Measurements from ENCODE around the gene CLDN9.

Gene CLDN9

DNA sequence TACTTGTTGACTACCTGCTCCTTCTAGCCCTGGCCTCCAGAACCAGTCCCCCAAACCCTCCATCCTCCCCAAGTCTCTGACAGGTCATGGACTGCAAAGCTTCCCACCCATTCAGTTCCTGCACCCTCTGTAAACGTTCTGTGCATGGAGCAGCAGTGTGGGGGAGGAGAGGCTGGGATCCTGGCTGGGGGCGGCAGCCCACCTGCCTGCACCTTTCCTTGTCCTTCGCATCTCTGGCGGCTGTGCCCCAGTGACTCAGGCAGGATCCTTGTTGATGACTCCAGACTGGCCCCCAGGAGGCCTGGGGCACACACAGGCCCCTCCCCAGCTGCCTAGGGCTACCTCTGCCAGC lies 30.8 kb upstream of the CLDN9 start:
- Histone ChIP-seq H3K79me2 (ENCODE audit: control insufficient read depth, low read length) (peaks cover 44% of the 10 kb centered on the region), H3K9me2 (replicated peaks; ENCODE audit: control insufficient read depth, low read length) (no peaks in the 10 kb centered on the region), H3K36me3 (ENCODE audit: control insufficient read depth, low read length) (peaks cover 30% of the 10 kb centered on the region), H3K4me3 (ENCODE audit: low read length) (no peak overlapping the region), H4K20me1 (ENCODE audit: control insufficient read depth, insufficient read depth, low read depth, low read length) (peaks cover 6% of the 10 kb centered on the region; the same call in 1 of the 2 replicates), H3K4me1 (ENCODE audit: control insufficient read depth, low read length) (peaks cover 50% of the 10 kb centered on the region), H3F3A (ENCODE audit: control insufficient read depth, insufficient read depth) (peaks cover 6% of the 10 kb centered on the region), H3K27me3 (ENCODE audit: control insufficient read depth, low read length) (peaks cover 4% of the 10 kb centered on the region; the same call in 1 of the 2 replicates), H3K4me2 (ENCODE audit: low read length) (no peak overlapping the region), H3K9me3 (ENCODE audit: control insufficient read depth, insufficient read depth, low read length) (no peaks in the 10 kb centered on the region), H3K27ac (ENCODE audit: low read depth, low read length) (no peak overlapping the region)
- TF ChIP-seq EZH2phosphoT487 (IDR thresholded peaks at IDR 0.05; ENCODE audit: borderline replicate concordance, low read length): no peak
- TF ChIP-seq, protein P1, sequence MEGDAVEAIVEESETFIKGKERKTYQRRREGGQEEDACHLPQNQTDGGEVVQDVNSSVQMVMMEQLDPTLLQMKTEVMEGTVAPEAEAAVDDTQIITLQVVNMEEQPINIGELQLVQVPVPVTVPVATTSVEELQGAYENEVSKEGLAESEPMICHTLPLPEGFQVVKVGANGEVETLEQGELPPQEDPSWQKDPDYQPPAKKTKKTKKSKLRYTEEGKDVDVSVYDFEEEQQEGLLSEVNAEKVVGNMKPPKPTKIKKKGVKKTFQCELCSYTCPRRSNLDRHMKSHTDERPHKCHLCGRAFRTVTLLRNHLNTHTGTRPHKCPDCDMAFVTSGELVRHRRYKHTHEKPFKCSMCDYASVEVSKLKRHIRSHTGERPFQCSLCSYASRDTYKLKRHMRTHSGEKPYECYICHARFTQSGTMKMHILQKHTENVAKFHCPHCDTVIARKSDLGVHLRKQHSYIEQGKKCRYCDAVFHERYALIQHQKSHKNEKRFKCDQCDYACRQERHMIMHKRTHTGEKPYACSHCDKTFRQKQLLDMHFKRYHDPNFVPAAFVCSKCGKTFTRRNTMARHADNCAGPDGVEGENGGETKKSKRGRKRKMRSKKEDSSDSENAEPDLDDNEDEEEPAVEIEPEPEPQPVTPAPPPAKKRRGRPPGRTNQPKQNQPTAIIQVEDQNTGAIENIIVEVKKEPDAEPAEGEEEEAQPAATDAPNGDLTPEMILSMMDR (IDR thresholded peaks at IDR 0.05; ENCODE audit: low read depth, low read length, poor library complexity, severe bottlenecking): no peak

DNA sequence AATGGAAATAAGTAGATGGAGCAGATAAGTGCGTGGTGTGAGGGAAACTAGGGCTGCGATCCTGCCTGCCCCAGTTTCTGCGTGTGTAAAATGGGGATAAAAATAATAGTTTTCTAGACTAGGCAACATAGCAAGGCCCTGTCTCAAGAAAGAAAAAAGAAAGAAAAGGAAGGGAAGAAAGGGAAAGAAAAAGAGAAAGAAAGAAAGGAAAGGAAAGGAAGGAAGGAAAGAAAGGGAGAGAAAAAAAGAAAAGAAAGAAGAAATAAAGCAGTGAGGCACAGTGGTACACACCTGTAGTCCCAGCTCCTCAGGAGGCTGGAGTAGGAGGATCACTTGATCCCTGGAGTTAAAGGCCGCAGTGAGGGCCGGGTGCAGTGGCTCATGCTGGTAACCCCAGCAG lies 30.3 kb upstream of the CLDN9 start:
- Histone ChIP-seq H3K4me3 (ENCODE audit: low read length) (no peak overlapping the region), H3K4me1 (ENCODE audit: control insufficient read depth, low read length) (peaks cover 46% of the 10 kb centered on the region), H3K27me3 (ENCODE audit: control insufficient read depth, low read length) (peaks cover 5% of the 10 kb centered on the region; the same call in 1 of the 2 replicates), H3F3A (ENCODE audit: control insufficient read depth, insufficient read depth) (peaks cover 6% of the 10 kb centered on the region), H3K9me2 (replicated peaks; ENCODE audit: control insufficient read depth, low read length) (no peaks in the 10 kb centered on the region), H3K36me3 (ENCODE audit: control insufficient read depth, low read length) (peaks cover 25% of the 10 kb centered on the region), H3K79me2 (ENCODE audit: control insufficient read depth, low read length) (peaks cover 39% of the 10 kb centered on the region), H3K4me2 (ENCODE audit: low read length) (peak overlapping the region; percentile 56; the same call in 1 of the 2 replicates), H3K27ac (ENCODE audit: low read depth, low read length) (no peak overlapping the region), H3K9me3 (ENCODE audit: control insufficient read depth, insufficient read depth, low read length) (no peaks in the 10 kb centered on the region), H4K20me1 (ENCODE audit: control insufficient read depth, insufficient read depth, low read depth, low read length) (peaks cover 6% of the 10 kb centered on the region; the same call in 1 of the 2 replicates)
- TF ChIP-seq EZH2phosphoT487 (IDR thresholded peaks at IDR 0.05; ENCODE audit: borderline replicate concordance, low read length): no peak
- TF ChIP-seq, protein P1 (IDR thresholded peaks at IDR 0.05; ENCODE audit: low read depth, low read length, poor library complexity, severe bottlenecking): no peak

- peak overlapping the region; percentile 56 for H3K4me2 ChIP-seq (ENCODE audit: low read length)
- peaks cover 12% of the 10 kb centered on the region for H3K36me3 ChIP-seq (ENCODE audit: control insufficient read depth, low read length)
- H3K9me2 ChIP-seq (replicated peaks; ENCODE audit: control insufficient read depth, low read length): no peaks in the 10 kb centered on the region
- H3K9me3 ChIP-seq (ENCODE audit: control insufficient read depth, insufficient read depth, low read length): no peaks in the 10 kb centered on the region
- TF ChIP-seq, protein P1 (IDR thresholded peaks at IDR 0.05; ENCODE audit: low read depth, low read length, poor library complexity, severe bottlenecking): peak; percentile 87
- no peak for TF ChIP-seq EZH2phosphoT487 (IDR thresholded peaks at IDR 0.05; ENCODE audit: borderline replicate concordance, low read length)
- H3K27me3 ChIP-seq (ENCODE audit: control insufficient read depth, low read length): peaks cover 12% of the 10 kb centered on the region; the same call in 1 of the 2 replicates
- H3K79me2 ChIP-seq (ENCODE audit: control insufficient read depth, low read length): peaks cover 26% of the 10 kb centered on the region
- H3K4me1 ChIP-seq (ENCODE audit: control insufficient read depth, low read length): peaks cover 33% of the 10 kb centered on the region
- peaks cover 6% of the 10 kb centered on the region for H3F3A ChIP-seq (ENCODE audit: control insufficient read depth, insufficient read depth)
- H3K4me3 ChIP-seq (ENCODE audit: low read length): peak overlapping the region; percentile 60
- H3K27ac ChIP-seq (ENCODE audit: low read depth, low read length): no peak overlapping the region
- H4K20me1 ChIP-seq (ENCODE audit: control insufficient read depth, insufficient read depth, low read depth, low read length): no peaks in the 10 kb centered on the region
Observed at GRCh38 chr16:2983706-2984136, 29.0 kb upstream of the CLDN9 start.
